Measurements from ENCODE around the gene ERBB4. TPM values are rescaled to one million over a fixed set of nuclear protein-coding genes. Genes with fewer than 3 reads are reported as not detected.

ERBB4 gene
- total RNA-seq, 1 donor from 2014 or later, result 10.2 TPM

DNA sequence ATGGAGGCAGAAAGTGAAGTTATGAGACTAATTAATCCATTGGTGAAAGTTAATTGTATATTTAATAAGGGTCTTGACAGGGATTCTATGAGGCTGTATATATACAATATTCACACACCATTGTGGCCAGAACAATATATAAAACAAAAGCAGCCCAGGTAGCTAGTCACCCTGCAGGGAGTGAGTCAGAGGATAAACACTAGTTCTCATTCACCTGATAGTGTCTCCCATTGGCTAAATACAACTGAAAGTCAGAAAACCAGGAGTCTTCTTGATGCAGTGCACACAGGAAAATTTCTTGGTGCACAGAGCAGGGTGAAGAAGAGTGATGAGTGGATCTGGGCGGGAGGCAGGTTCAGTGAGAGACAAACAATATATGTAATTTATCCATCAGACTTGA is 465.2 kb downstream of the ERBB4 start:
- TF ChIP-seq, protein P1, sequence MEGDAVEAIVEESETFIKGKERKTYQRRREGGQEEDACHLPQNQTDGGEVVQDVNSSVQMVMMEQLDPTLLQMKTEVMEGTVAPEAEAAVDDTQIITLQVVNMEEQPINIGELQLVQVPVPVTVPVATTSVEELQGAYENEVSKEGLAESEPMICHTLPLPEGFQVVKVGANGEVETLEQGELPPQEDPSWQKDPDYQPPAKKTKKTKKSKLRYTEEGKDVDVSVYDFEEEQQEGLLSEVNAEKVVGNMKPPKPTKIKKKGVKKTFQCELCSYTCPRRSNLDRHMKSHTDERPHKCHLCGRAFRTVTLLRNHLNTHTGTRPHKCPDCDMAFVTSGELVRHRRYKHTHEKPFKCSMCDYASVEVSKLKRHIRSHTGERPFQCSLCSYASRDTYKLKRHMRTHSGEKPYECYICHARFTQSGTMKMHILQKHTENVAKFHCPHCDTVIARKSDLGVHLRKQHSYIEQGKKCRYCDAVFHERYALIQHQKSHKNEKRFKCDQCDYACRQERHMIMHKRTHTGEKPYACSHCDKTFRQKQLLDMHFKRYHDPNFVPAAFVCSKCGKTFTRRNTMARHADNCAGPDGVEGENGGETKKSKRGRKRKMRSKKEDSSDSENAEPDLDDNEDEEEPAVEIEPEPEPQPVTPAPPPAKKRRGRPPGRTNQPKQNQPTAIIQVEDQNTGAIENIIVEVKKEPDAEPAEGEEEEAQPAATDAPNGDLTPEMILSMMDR (conservative IDR thresholded peaks at IDR 0.05), result no peak
- DNase-seq (ENCODE audit: low read depth, low spot score), result no peak
- H3K4me3 Mint-ChIP-seq, result no peak overlapping the region
- no peaks in the 10 kb centered on the region for H3K27me3 Mint-ChIP-seq (ENCODE audit: low read depth)
- no peaks in the 10 kb centered on the region for H3K9me3 Mint-ChIP-seq
- peaks cover 12% of the 10 kb centered on the region for H3K4me1 Mint-ChIP-seq
- H3K36me3 Mint-ChIP-seq (ENCODE audit: low read depth), result no peaks in the 10 kb centered on the region
- H3K27ac Mint-ChIP-seq (ENCODE audit: unreplicated experiment), result no peak overlapping the region

DNA sequence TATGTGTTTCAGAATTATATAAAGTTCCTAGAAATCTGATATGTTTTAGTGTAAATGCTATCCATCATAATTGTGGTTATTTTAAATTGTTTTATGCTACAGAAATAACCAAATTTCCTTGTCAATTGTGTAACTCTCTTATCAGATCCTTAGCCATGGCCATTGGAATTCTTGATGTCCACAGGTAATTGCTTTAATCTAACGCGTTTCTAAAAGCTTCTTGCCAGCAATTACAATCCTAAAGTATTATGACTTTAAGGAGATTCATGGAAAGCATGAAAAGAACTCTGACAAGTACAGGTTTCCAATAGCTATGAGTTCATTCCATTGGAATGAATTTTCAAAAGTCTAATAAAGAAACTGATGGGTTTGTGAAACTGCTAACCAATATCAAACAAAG is 472.1 kb downstream of the ERBB4 start:
- H3K4me3 Mint-ChIP-seq, result no peak overlapping the region
- H3K36me3 Mint-ChIP-seq (ENCODE audit: low read depth), result no peaks in the 10 kb centered on the region
- no peaks in the 10 kb centered on the region for H3K9me3 Mint-ChIP-seq
- H3K4me1 Mint-ChIP-seq, result no peaks in the 10 kb centered on the region
- H3K27ac Mint-ChIP-seq (ENCODE audit: unreplicated experiment), result no peak overlapping the region
- H3K27me3 Mint-ChIP-seq (ENCODE audit: low read depth), result no peaks in the 10 kb centered on the region
- TF ChIP-seq, protein P1 (conservative IDR thresholded peaks at IDR 0.05), result no peak
- no peak for DNase-seq (ENCODE audit: low read depth, low spot score)

DNA sequence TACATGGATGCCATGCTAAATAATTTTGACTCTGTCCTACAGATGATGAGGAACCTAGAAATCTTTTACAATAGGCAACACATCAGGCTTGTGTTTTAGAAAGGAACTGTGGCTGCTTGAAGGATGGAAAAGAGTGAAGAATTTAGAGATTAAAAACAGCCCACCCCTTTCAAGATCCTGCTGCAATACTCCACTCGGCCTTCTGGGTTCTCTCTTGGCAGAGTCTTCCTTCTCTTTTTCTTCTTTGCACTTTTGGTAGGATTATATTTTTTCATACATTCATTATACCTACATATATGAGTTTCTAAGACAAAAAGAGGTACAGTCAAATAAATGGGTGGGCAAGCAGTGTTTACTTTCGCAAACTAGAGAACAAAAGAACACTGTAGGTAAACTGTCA is 474.3 kb downstream of the ERBB4 start:
- H3K36me3 Mint-ChIP-seq (ENCODE audit: low read depth), result no peaks in the 10 kb centered on the region
- no peak overlapping the region for H3K4me3 Mint-ChIP-seq
- TF ChIP-seq, protein P1 (conservative IDR thresholded peaks at IDR 0.05), result no peak
- no peaks in the 10 kb centered on the region for H3K9me3 Mint-ChIP-seq
- no peaks in the 10 kb centered on the region for H3K4me1 Mint-ChIP-seq
- H3K27ac Mint-ChIP-seq (ENCODE audit: unreplicated experiment), result no peak overlapping the region
- no peaks in the 10 kb centered on the region for H3K27me3 Mint-ChIP-seq (ENCODE audit: low read depth)
- DNase-seq (ENCODE audit: low read depth, low spot score), result no peak

DNA sequence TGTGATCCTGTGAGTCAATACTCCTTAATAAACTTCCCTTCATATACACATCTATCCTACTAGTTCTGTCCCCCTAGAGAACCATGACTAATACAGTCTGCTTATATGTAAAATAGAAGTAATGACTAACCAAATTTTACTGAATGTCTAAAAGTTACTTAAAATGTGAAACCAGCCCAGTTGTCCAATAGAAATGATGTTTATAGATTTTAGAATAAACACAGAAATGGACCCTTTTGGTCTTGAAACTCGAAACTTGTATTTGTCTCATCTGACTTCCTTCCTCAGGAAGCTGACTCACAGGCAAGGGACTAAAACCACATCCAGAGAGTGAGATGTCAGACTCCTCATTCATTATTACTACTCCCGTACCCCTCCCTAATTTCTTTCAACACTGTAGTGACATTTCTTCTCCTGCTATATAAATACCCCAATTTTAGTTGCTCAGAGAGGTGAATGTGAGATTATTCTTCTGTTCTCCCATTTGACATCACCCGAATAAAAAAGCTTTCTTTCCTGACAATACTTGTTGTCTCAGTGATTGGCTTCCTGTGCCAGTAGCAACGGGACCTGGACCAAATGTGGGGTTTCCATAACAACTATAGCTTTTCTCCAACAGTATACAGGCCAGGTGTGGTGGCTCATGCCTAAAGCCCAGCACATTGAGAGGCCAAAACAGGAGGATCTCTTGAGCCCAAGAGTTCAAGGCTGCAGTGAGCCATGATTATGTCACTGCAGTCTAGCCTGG is 486.0 kb downstream of the ERBB4 start:
- DNase-seq (ENCODE audit: low read depth, low spot score), result no peak
- TF ChIP-seq, protein P1 (conservative IDR thresholded peaks at IDR 0.05), result no peak
- H3K36me3 Mint-ChIP-seq (ENCODE audit: low read depth), result peaks cover 37% of the 10 kb centered on the region
- H3K27me3 Mint-ChIP-seq (ENCODE audit: low read depth), result no peaks in the 10 kb centered on the region
- no peaks in the 10 kb centered on the region for H3K4me1 Mint-ChIP-seq
- H3K27ac Mint-ChIP-seq (ENCODE audit: unreplicated experiment), result no peak overlapping the region
- H3K9me3 Mint-ChIP-seq, result peaks cover 29% of the 10 kb centered on the region
- H3K4me3 Mint-ChIP-seq, result no peak overlapping the region

GRCh38 chr2:212050871-212051270 is 487.7 kb downstream of the ERBB4 start:
- peaks cover 19% of the 10 kb centered on the region for H3K9me3 Mint-ChIP-seq
- peaks cover 21% of the 10 kb centered on the region for H3K36me3 Mint-ChIP-seq (ENCODE audit: low read depth)
- H3K4me1 Mint-ChIP-seq, result no peaks in the 10 kb centered on the region
- H3K27me3 Mint-ChIP-seq (ENCODE audit: low read depth), result no peaks in the 10 kb centered on the region
- TF ChIP-seq, protein P1 (conservative IDR thresholded peaks at IDR 0.05), result no peak
- H3K4me3 Mint-ChIP-seq, result no peak overlapping the region
- no peak overlapping the region for H3K27ac Mint-ChIP-seq (ENCODE audit: unreplicated experiment)
- DNase-seq (ENCODE audit: low read depth, low spot score), result no peak
